GM12878 (cell line): ENCODE measurements around the gene GMDS. TPM values are rescaled to one million over a fixed set of nuclear protein-coding genes. Genes with fewer than 3 reads are reported as not detected.

ENCODE experiments used
- ATAC-seq: fragments of 200-7000 bp; cut with Tn5 transposase; 3 replicates; pipeline ENCODE4 v1.9.1; 2020; ENCODE audit warnings: mild to moderate bottlenecking, moderate library complexity
- BruUV-seq: library from RNA; stranded (reverse); fragments of 400-500 nt; replicated peaks from 2 replicates; lab custom pipeline; 2021; lab: Mats Ljungman, UMichigan
- CTCF ChIA-PET: fragments of 300-600 bp; sonication (Branson Sonifier 250); formaldehyde crosslinking; extraction: SDS; loops from one replicate; lab custom pipeline; 2021; ENCODE audit warnings: inconsistent platforms; lab: Yijun Ruan, JAX
- POLR2A ChIA-PET: fragments of 350-600 bp; formaldehyde crosslinking; extraction: SDS; loops from one replicate; lab custom pipeline; 2021; ENCODE audit warnings: inconsistent platforms; lab: Charles Lee
- RAD21 ChIA-PET: fragments of 300-600 bp; sonication (Branson Sonifier 250); formaldehyde crosslinking; loops from one replicate; lab custom pipeline; 2023; ENCODE audit warnings: antibody characterized with exemption; ENCODE audit not compliant: unreplicated experiment; lab: Charles Lee
- SMC1A ChIA-PET: fragments of 300-600 bp; sonication (Branson Sonifier 250); formaldehyde crosslinking; loops from one replicate; lab custom pipeline; 2023; ENCODE audit not compliant: unreplicated experiment, uncharacterized antibody; lab: Charles Lee
- DNase-seq: peaks from one replicate; pipeline ENCODE4 v3.0.0-alpha.2; 2011; ENCODE audit warnings: low read depth, low spot score
- FAIRE-seq: peaks from 3 replicates; lab custom pipeline; 2011; peaks lifted over from hg19 to GRCh38; lab: Jason Lieb, UNC
- H2AFZ ChIP-seq: 2 replicates; pipeline ENCODE4 v1.6.0; 2011; ENCODE audit warnings: low read depth, low read length, control low read depth; ENCODE audit not compliant: control insufficient read depth
- H3K27ac ChIP-seq: 2 replicates; pipeline ENCODE4 v1.5.1; 2011; ENCODE audit warnings: control low read depth; ENCODE audit not compliant: control insufficient read depth, insufficient read depth
- H3K27me3 ChIP-seq, 2 experiments: replicated peaks in 1 of 2; 2 replicates each; pipeline versions ENCODE4 v1.6.0 to v1.6.1; 2011; ENCODE audit warnings: low read length in 1 of 2; ENCODE audit not compliant: control insufficient read depth in 2 of 2, insufficient read depth in 2 of 2
- H3K36me3 ChIP-seq, 2 experiments: 2 replicates each; pipeline ENCODE4 v1.5.1; 2011; ENCODE audit warnings: low read length in 1 of 2; ENCODE audit not compliant: control insufficient read depth in 2 of 2, insufficient read depth in 2 of 2
- H3K4me1 ChIP-seq: 2 replicates; pipeline ENCODE4 v1.6.1; 2011; ENCODE audit warnings: mild to moderate bottlenecking, low read length, moderate library complexity, mixed read lengths; ENCODE audit not compliant: control insufficient read depth, insufficient read depth
- H3K4me2 ChIP-seq: 2 replicates; pipeline ENCODE4 v1.6.0; 2011; ENCODE audit warnings: control low read depth; ENCODE audit not compliant: control insufficient read depth, insufficient read depth
- H3K4me3 ChIP-seq: fragments of 200-600 bp; sonication (generic); 2 replicates; pipeline ENCODE4 v1.5.1; 2016
- H3K79me2 ChIP-seq: 2 replicates; pipeline ENCODE4 v1.6.0; 2011; ENCODE audit warnings: low read length; ENCODE audit not compliant: control insufficient read depth, insufficient read depth
- H3K9ac ChIP-seq: 2 replicates; pipeline ENCODE4 v1.8.0; 2011; ENCODE audit warnings: low read length, control low read depth, mixed read lengths; ENCODE audit not compliant: control insufficient read depth, insufficient read depth
- H3K9me3 ChIP-seq: replicated peaks from 3 replicates; pipeline ENCODE4 v1.5.1; 2011; ENCODE audit warnings: mild to moderate bottlenecking, low read length; ENCODE audit not compliant: control insufficient read depth, insufficient read depth
- H4K20me1 ChIP-seq: 2 replicates; pipeline ENCODE4 v1.6.0; 2011; ENCODE audit not compliant: control insufficient read depth, insufficient read depth
- CBX3 ChIP-seq: fragments of 200-600 bp; sonication (generic); IDR thresholded peaks from 2 replicates; pipeline ENCODE4 v1.6.1; 2016; ENCODE audit warnings: low read depth, borderline replicate concordance
- CBX5 ChIP-seq: sonication (generic); IDR thresholded peaks from 2 replicates; pipeline ENCODE4 v1.6.1; 2016; ENCODE audit warnings: low read depth, moderate library complexity, mild to moderate bottlenecking, inconsistent platforms
- FOXK2 ChIP-seq: fragments of 450-650 bp; IDR thresholded peaks from 2 replicates; pipeline ENCODE4 v1.6.1; 2017; ENCODE audit warnings: mild to moderate bottlenecking, moderate library complexity
- FOXM1 ChIP-seq: IDR thresholded peaks from 2 replicates; pipeline ENCODE4 v1.6.1; 2012; ENCODE audit warnings: low read depth, mild to moderate bottlenecking, inconsistent platforms, low read length, moderate library complexity
- MEF2A ChIP-seq: IDR thresholded peaks from 2 replicates; pipeline ENCODE4 v1.6.1; 2011; ENCODE audit warnings: low read depth, mild to moderate bottlenecking, low read length, moderate library complexity; ENCODE audit not compliant: insufficient read depth
- MEF2B ChIP-seq: fragments of 450-650 bp; IDR thresholded peaks from 2 replicates; pipeline ENCODE4 v1.6.1; 2018; ENCODE audit warnings: mild to moderate bottlenecking, moderate library complexity; ENCODE audit not compliant: partially characterized antibody, poor library complexity, severe bottlenecking
- MTA3 ChIP-seq: IDR thresholded peaks from 2 replicates; pipeline ENCODE4 v1.6.1; 2012; ENCODE audit warnings: low read length, inconsistent platforms, borderline replicate concordance
- NFIC ChIP-seq: IDR thresholded peaks from 2 replicates; pipeline ENCODE4 v1.6.1; 2012; ENCODE audit warnings: low read depth, mild to moderate bottlenecking, inconsistent platforms, low read length, moderate library complexity
- POLR2AphosphoS5 ChIP-seq: IDR thresholded peaks from 2 replicates; pipeline ENCODE4 v1.6.1; 2011; ENCODE audit warnings: mild to moderate bottlenecking, low read length, inconsistent platforms
- RBBP5 ChIP-seq: fragments of 200-600 bp; sonication (generic); conservative IDR thresholded peaks from 2 replicates; pipeline ENCODE4 v1.6.1; 2016
- RUNX3 ChIP-seq: IDR thresholded peaks from 2 replicates; pipeline ENCODE4 v1.6.1; 2012; ENCODE audit warnings: low read length, inconsistent platforms
- SUZ12 ChIP-seq: fragments of 200-600 bp; sonication (generic); IDR thresholded peaks from one replicate; pipeline ENCODE4 v1.6.1; 2018; ENCODE audit warnings: antibody characterized with exemption, mild to moderate bottlenecking; ENCODE audit not compliant: unreplicated experiment
- TAF1 ChIP-seq: IDR thresholded peaks from 2 replicates; pipeline ENCODE4 v1.6.1; 2011; ENCODE audit warnings: mild to moderate bottlenecking, low read depth, low read length, borderline replicate concordance
- TBL1XR1 ChIP-seq: IDR thresholded peaks from 2 replicates; pipeline ENCODE4 v1.6.1; 2012; ENCODE audit warnings: low read depth, low read length, improper control_type of control experiment
- WRNIP1 ChIP-seq: IDR thresholded peaks from 2 replicates; pipeline ENCODE4 v1.6.1; 2011; ENCODE audit warnings: low read depth, low read length, improper control_type of control experiment, borderline replicate concordance
- ZNF592 ChIP-seq: fragments of 450-650 bp; IDR thresholded peaks from 2 replicates; pipeline ENCODE4 v1.6.1; 2017; ENCODE audit warnings: mild to moderate bottlenecking, moderate library complexity
- WGBS: methylation state at CpG from one replicate; pipeline ENCODE4 v1.1.6; 2016; ENCODE audit warnings: low lambda C conversion rate; ENCODE audit not compliant: insufficient replicate concordance, insufficient coverage; ENCODE audit errors: missing lambda C conversion rate; 5-methylcytosine and 5-hydroxymethylcytosine counted together
- in situ Hi-C: fragments of 300-500 bp; cut with MboI; formaldehyde crosslinking; loops from 9 replicates; pipeline ENCODE4 v1.14.3; 2018; ENCODE audit warnings: mixed read lengths
- intact Hi-C: fragments of 100-400 bp; cut with micrococcal nuclease; formaldehyde crosslinking; loops from one replicate; pipeline ENCODE4 v1.14.2; 2022; ENCODE audit not compliant: unreplicated experiment
- polyA plus RNA-seq, 11 experiments: library from polyadenylated mRNA; depleted of rRNA in 4 of 11; unstranded in 6 of 11; stranded (reverse) in 5 of 11; fragments of >200 nt; fragmentation: Nextera tagmentation in 4 of 11; fragmentation: Illumina TruSeq in 1 of 11; extraction: Ambion mirVana in 4 of 11; extraction: Trizol in 1 of 11; gene quantifications; 1 replicate in 1 of 11; 2 replicates in 10 of 11; pipeline versions ENCODE4 v1.2.1 to v1.2.3, GENCODE V29; 2011 to 2016; ENCODE audit warnings: inconsistent platforms in 2 of 11, missing spikeins in 2 of 11, low read depth in 1 of 11
- total RNA-seq, 4 experiments: library from RNA; depleted of rRNA in 3 of 4; stranded (reverse); fragments of >200 nt in 3 of 4; fragmentation: Illumina TruSeq in 1 of 4; extraction: Trizol in 1 of 4; gene quantifications; 2 replicates each; pipeline versions ENCODE4 v1.2.1 to v1.2.3, GENCODE V29; 2013 to 2021

The GMDS gene
- total and polyA plus RNA-seq, 10 of the 15 experiments (the other 5 are each of a cell fraction or from before 2014, with no cell fraction given) = 0.61 to 53.8 (median 29.3) TPM

GRCh38 chr6:1703923-1704322, 541.5 kb downstream of the GMDS start:
- Histone ChIP-seq H3K36me3 (0 out of 4 replicates have a peak, but pooled peaks cover 0 to 3% of the 10 kb centered on the region in 2 experiments), H3K27me3 (no peaks in the 10 kb centered on the region), H3K79me2 (no peaks in the 10 kb centered on the region), H3K4me3 (no peak overlapping the region), H3K9ac (no peak overlapping the region), H3K4me2 (no peak overlapping the region), H3K27ac (no peak overlapping the region), H4K20me1 (no peaks in the 10 kb centered on the region), H3K9me3 (no peaks in the 10 kb centered on the region), H2AFZ (no peak overlapping the region), H3K4me1 (peaks cover 6% of the 10 kb centered on the region)
- no TSS peak for BruUV-seq
- intact Hi-C loops = no loop called here
- no peak for ATAC-seq
- DNase-seq = no peak
- no peak for FAIRE-seq
- ChIA-PET CTCF (no interaction called here), POLR2A (no interaction called here), SMC1A (no interaction called here), RAD21 (no interaction called here)
- in situ Hi-C loops = no loop called here
- 66% methylated on average over 6 of the region's 6 CpGs for WGBS
- no peak for TF ChIP-seq FOXK2
- no peak for TF ChIP-seq TAF1
- TF ChIP-seq CBX3 = no peak
- TF ChIP-seq RUNX3 = no peak
- no peak for TF ChIP-seq MEF2B
- no peak for TF ChIP-seq SUZ12
- no peak for TF ChIP-seq MEF2A
- no peak for TF ChIP-seq WRNIP1
- no peak for TF ChIP-seq NFIC
- no peak for TF ChIP-seq FOXM1
- TF ChIP-seq TBL1XR1 = no peak
- no peak for TF ChIP-seq ZNF592
- TF ChIP-seq RBBP5 = no peak
- no peak for TF ChIP-seq MTA3
- no peak for TF ChIP-seq CBX5
- TF ChIP-seq POLR2AphosphoS5 = no peak
